HepG2 (cell line): ENCODE data around the gene CHD9NB. TPM values are rescaled to one million over a fixed set of nuclear protein-coding genes. Genes with fewer than 3 reads are reported as not detected.

Experiments
- CBX1 ChIP-seq: IDR thresholded peaks from one replicate; pipeline ENCODE4 v1.6.1; 2016; ENCODE audit warnings: antibody characterized with exemption, low read depth
- CERS6 ChIP-seq: sonication (generic); formaldehyde crosslinking; IDR thresholded peaks from 2 replicates; pipeline ENCODE4 v1.5.0; 2020; ENCODE audit warnings: missing genetic modification reagents
- GPBP1L1 ChIP-seq: sonication (generic); formaldehyde crosslinking; IDR thresholded peaks from 2 replicates; pipeline ENCODE4 v1.5.0; 2020; ENCODE audit warnings: mild to moderate bottlenecking, missing genetic modification reagents
- HNF4G ChIP-seq, 2 experiments: sonication (generic) in 1 of 2; formaldehyde crosslinking in 1 of 2; IDR thresholded peaks; 2 replicates each; pipeline versions ENCODE4 v1.4.0 to v1.6.1; 2011 to 2020; ENCODE audit warnings: borderline replicate concordance in 2 of 2, low read depth in 2 of 2, mild to moderate bottlenecking in 2 of 2, low read length in 1 of 2, missing genetic modification reagents in 1 of 2, moderate library complexity in 1 of 2
- MAFF ChIP-seq: IDR thresholded peaks from 2 replicates; pipeline ENCODE4 v1.6.1; 2011; ENCODE audit warnings: low read depth, low read length, improper control_type of control experiment
- PAX8 ChIP-seq: sonication (generic); formaldehyde crosslinking; IDR thresholded peaks from 2 replicates; pipeline ENCODE4 v1.8.0; 2022; ENCODE audit warnings: mild to moderate bottlenecking, missing genetic modification reagents, borderline replicate concordance
- PAXIP1 ChIP-seq: sonication (generic); formaldehyde crosslinking; conservative IDR thresholded peaks from 2 replicates; pipeline ENCODE4 v1.4.0; 2020; ENCODE audit warnings: mild to moderate bottlenecking, missing genetic modification reagents, moderate library complexity
- RARA ChIP-seq: IDR thresholded peaks from 2 replicates; pipeline ENCODE4 v1.6.1; 2016; ENCODE audit warnings: missing genetic modification reagents, missing compliant biosample characterization
- RBFOX2 ChIP-seq: fragments of 200-400 bp; formaldehyde crosslinking; IDR thresholded peaks from 2 replicates; pipeline ENCODE4 v1.6.1; 2017; ENCODE audit warnings: low read depth, mild to moderate bottlenecking, low read length
- SIX1 ChIP-seq: sonication (generic); formaldehyde crosslinking; IDR thresholded peaks from 2 replicates; pipeline ENCODE4 v1.4.0; 2020; ENCODE audit warnings: missing genetic modification reagents, borderline replicate concordance
- SOX13 ChIP-seq, 3 experiments: fragments of 450-650 bp in 1 of 3; sonication (generic) in 1 of 3; formaldehyde crosslinking in 1 of 3; IDR thresholded peaks in 2 of 3; conservative IDR thresholded peaks in 1 of 3; 2 replicates each; pipeline versions ENCODE4 v1.5.0 to v1.6.1; 2016 to 2020; ENCODE audit warnings: antibody characterized with exemption in 1 of 3, mild to moderate bottlenecking in 1 of 3, missing compliant biosample characterization in 1 of 3, missing genetic modification reagents in 1 of 3, moderate library complexity in 1 of 3
- TSC22D2 ChIP-seq: sonication (generic); formaldehyde crosslinking; IDR thresholded peaks from 2 replicates; pipeline ENCODE4 v1.5.1; 2020; ENCODE audit warnings: missing genetic modification reagents, mild to moderate bottlenecking, borderline replicate concordance
- XRCC5 ChIP-seq: fragments of 200-400 bp; formaldehyde crosslinking; optimal IDR thresholded peaks from 2 replicates; pipeline ENCODE3; 2017; ENCODE audit warnings: mild to moderate bottlenecking, low read length
- ZFAT ChIP-seq: sonication (generic); formaldehyde crosslinking; conservative IDR thresholded peaks from 2 replicates; pipeline ENCODE4 v1.8.1; 2023; ENCODE audit warnings: missing genetic modification reagents, inconsistent platforms
- ZNF251 ChIP-seq: sonication (generic); formaldehyde crosslinking; IDR thresholded peaks from 2 replicates; pipeline ENCODE4 v1.9.0; 2021; ENCODE audit warnings: mild to moderate bottlenecking, missing genetic modification reagents
- ZNF354B ChIP-seq: sonication (generic); formaldehyde crosslinking; IDR thresholded peaks from 2 replicates; pipeline ENCODE4 v1.8.0; 2022; ENCODE audit warnings: mild to moderate bottlenecking, missing genetic modification reagents
- ZNF589 ChIP-seq: sonication (generic); formaldehyde crosslinking; conservative IDR thresholded peaks from 2 replicates; pipeline ENCODE4 v1.8.0; 2022; ENCODE audit warnings: mild to moderate bottlenecking, moderate library complexity, missing genetic modification reagents
- ZNF772 ChIP-seq: sonication (generic); formaldehyde crosslinking; IDR thresholded peaks from 2 replicates; pipeline ENCODE4 v1.5.0; 2020; ENCODE audit warnings: mild to moderate bottlenecking, missing genetic modification reagents
- polyA plus RNA-seq, 8 experiments: library from polyadenylated mRNA; depleted of rRNA in 3 of 8; stranded (reverse) in 7 of 8; unstranded in 1 of 8; fragments of >200 nt; fragmentation: Illumina TruSeq in 4 of 8; extraction: Trizol in 4 of 8; gene quantifications; 2 replicates each; pipeline versions ENCODE4 v1.2.1 to v1.2.3, GENCODE V29; 2011 to 2016; ENCODE audit warnings: low read depth in 4 of 8, missing spikeins in 1 of 8, mixed read lengths in 1 of 8; ENCODE audit not compliant: insufficient read depth in 1 of 8
- total RNA-seq, 5 experiments: library from RNA; depleted of rRNA; stranded (reverse); fragments of >200 nt; fragmentation: Illumina TruSeq; extraction: Trizol; gene quantifications; 2 replicates each; pipeline ENCODE4 v1.2.3, GENCODE V29; 2016; ENCODE audit warnings: low read depth in 1 of 5
- TF ChIP-seq, protein P1 (sequence below): sonication (generic); formaldehyde crosslinking; IDR thresholded peaks from 2 replicates; pipeline ENCODE4 v1.4.0; 2020; ENCODE audit warnings: mild to moderate bottlenecking, missing genetic modification reagents
- TF ChIP-seq, protein P2 (sequence below): IDR thresholded peaks from 2 replicates; pipeline ENCODE4 v1.6.1; 2016; ENCODE audit warnings: low read depth, control low read depth

CHD9NB gene
- total and polyA plus RNA-seq, 2 of the 13 experiments (the other 11 are each of a cell fraction or from before 2014, with no cell fraction given) = 0.17 to 0.18 TPM

- TF ChIP-seq MAFF (0 out of 2 replicates have a peak, but pooled peaks have one; percentile 46), SOX13 (IDR thresholded peaks at IDR 0.05) (no peak), SOX13 (CRISPR knock-in tag; conservative IDR thresholded peaks at IDR 0.05 in 1 of 2, IDR thresholded peaks at IDR 0.05 in 1 of 2) (peak in 1 of 2 experiments; percentile 67; a peak in 1 of 4 replicates), ZNF772 (CRISPR knock-in tag) (no peak), XRCC5 (peak; percentile 25), RBFOX2 (no peak), CERS6 (CRISPR knock-in tag) (no peak), GPBP1L1 (no peak), PAX8 (CRISPR knock-in tag) (no peak), ZFAT (CRISPR knock-in tag) (no peak), ZNF354B (CRISPR knock-in tag) (0 out of 2 replicates have a peak, but pooled peaks have one; percentile 71), RARA (peak; percentile 83), TSC22D2 (no peak), CBX1 (no peak), PAXIP1 (peak; percentile 95), HNF4G (IDR thresholded peaks at IDR 0.05; ENCODE audit: borderline replicate concordance, low read depth, low read length) (peak; percentile 90), HNF4G (CRISPR knock-in tag; IDR thresholded peaks at IDR 0.05; ENCODE audit: borderline replicate concordance, low read depth) (peak; percentile 75; the same call in 1 of the 2 replicates), ZNF251 (CRISPR knock-in tag) (no peak), ZNF589 (CRISPR knock-in tag) (no peak), SIX1 (0 out of 2 replicates have a peak, but pooled peaks have one; percentile 28)
- TF ChIP-seq, protein P1, sequence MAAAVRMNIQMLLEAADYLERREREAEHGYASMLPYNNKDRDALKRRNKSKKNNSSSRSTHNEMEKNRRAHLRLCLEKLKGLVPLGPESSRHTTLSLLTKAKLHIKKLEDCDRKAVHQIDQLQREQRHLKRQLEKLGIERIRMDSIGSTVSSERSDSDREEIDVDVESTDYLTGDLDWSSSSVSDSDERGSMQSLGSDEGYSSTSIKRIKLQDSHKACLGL = no peak
- TF ChIP-seq, protein P2, sequence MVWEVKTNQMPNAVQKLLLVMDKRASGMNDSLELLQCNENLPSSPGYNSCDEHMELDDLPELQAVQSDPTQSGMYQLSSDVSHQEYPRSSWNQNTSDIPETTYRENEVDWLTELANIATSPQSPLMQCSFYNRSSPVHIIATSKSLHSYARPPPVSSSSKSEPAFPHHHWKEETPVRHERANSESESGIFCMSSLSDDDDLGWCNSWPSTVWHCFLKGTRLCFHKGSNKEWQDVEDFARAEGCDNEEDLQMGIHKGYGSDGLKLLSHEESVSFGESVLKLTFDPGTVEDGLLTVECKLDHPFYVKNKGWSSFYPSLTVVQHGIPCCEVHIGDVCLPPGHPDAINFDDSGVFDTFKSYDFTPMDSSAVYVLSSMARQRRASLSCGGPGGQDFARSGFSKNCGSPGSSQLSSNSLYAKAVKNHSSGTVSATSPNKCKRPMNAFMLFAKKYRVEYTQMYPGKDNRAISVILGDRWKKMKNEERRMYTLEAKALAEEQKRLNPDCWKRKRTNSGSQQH (CRISPR knock-in tag) = 0 out of 2 replicates have a peak, but pooled peaks have one; percentile 22
These were observed 4.4 kb downstream of the CHD9NB start (continued) for GRCh38 chr16:53048139-53048915.
